ENCODE results near the gene KDF1. TPM values are rescaled to one million over a fixed set of nuclear protein-coding genes. Genes with fewer than 3 reads are reported as not detected.

The KDF1 gene
- polyA plus RNA-seq, 6 donors from 2014 or later, result 1.2 to 2.5 (median 2.2) TPM; not detected in 1

Other genes starting within 250 kb of the KDF1 start
- 10 to 100 TPM in 4 of 6 donors, 1 to 10 TPM in 2; 7.8 to 14.2 (median 10.8) TPM for gene PIGV, start 172.5 kb downstream of the KDF1 start, polyA plus RNA-seq (ENCODE audit: low read depth in 6 of 6)
- 1 to 10 TPM; 2.2 to 7.9 (median 2.4) TPM for gene ZDHHC18, start 133.8 kb downstream of the KDF1 start, polyA plus RNA-seq (ENCODE audit: low read depth in 6 of 6)
- not detected for gene SFN, start 97.3 kb downstream of the KDF1 start, polyA plus RNA-seq (ENCODE audit: low read depth in 6 of 6)
- gene GPN2, start 70.2 kb downstream of the KDF1 start, polyA plus RNA-seq (ENCODE audit: low read depth in 6 of 6), result 10 to 100 TPM in 3 of 6 donors, 1 to 10 TPM in 3; 3.4 to 15.1 (median 10.1) TPM
- gene GPATCH3, start 60.0 kb downstream of the KDF1 start, polyA plus RNA-seq (ENCODE audit: low read depth in 6 of 6), result 10 to 100 TPM; 11.0 to 22.1 (median 15.5) TPM
- gene NR0B2, start 46.5 kb downstream of the KDF1 start, polyA plus RNA-seq (ENCODE audit: low read depth in 6 of 6), result not detected
- gene NUDC, start 38.7 kb downstream of the KDF1 start, polyA plus RNA-seq (ENCODE audit: low read depth in 6 of 6), result 100 to 1,000 TPM in 1 of 6 donors, 10 to 100 TPM in 5; 73.5 to 110 (median 86.7) TPM
- gene TRNP1, start 33.2 kb upstream of the KDF1 start, polyA plus RNA-seq (ENCODE audit: low read depth in 6 of 6), result not detected
- gene TENT5B, start 52.4 kb upstream of the KDF1 start, polyA plus RNA-seq (ENCODE audit: low read depth in 6 of 6), result not detected
- 1 to 10 TPM; 3.1 to 9.3 (median 4.0) TPM for gene SLC9A1, start 194.7 kb upstream of the KDF1 start, polyA plus RNA-seq (ENCODE audit: low read depth in 6 of 6)